Neural cell (in vitro differentiated cells): Measurements from ENCODE around the gene UHRF1. TPM values are rescaled to one million over a fixed set of nuclear protein-coding genes. Genes with fewer than 3 reads are reported as not detected.

ENCODE experiments used
- H2AFZ ChIP-seq: fragments of 200-600, 300-800 bp; sonication (generic), shearing (Covaris generic); 2 replicates; pipeline ENCODE4 v1.6.0; 2014; ENCODE audit warnings: low read depth, mild to moderate bottlenecking, antibody characterized with exemption, low read length, moderate library complexity
- H3F3A ChIP-seq: fragments of 200-600 bp; shearing (Covaris generic); 2 replicates; pipeline ENCODE4 v1.6.1; 2016; ENCODE audit warnings: mild to moderate bottlenecking, moderate library complexity, mixed read lengths, antibody characterized with exemption, low read length; ENCODE audit not compliant: insufficient read depth, poor library complexity, severe bottlenecking
- H3K27ac ChIP-seq: fragments of 200-600, 300-800 bp; sonication (generic), shearing (Covaris generic); 2 replicates; pipeline ENCODE4 v1.5.1; 2014; ENCODE audit warnings: mild to moderate bottlenecking, low read length, moderate library complexity
- H3K27me3 ChIP-seq: fragments of 300-800, 200-600 bp; sonication (generic), shearing (Covaris generic); 2 replicates; pipeline ENCODE4 v1.6.0; 2014; ENCODE audit warnings: mild to moderate bottlenecking, low read depth, low read length, moderate library complexity; ENCODE audit not compliant: insufficient read depth
- H3K36me3 ChIP-seq: fragments of 300-800, 200-600 bp; sonication (generic), shearing (Covaris generic); 2 replicates; pipeline ENCODE4 v1.5.1; 2014; ENCODE audit warnings: mild to moderate bottlenecking, antibody characterized with exemption, low read length, moderate library complexity; ENCODE audit not compliant: insufficient read depth
- H3K4me2 ChIP-seq: fragments of 300-800, 200-600 bp; sonication (generic), shearing (Covaris generic); 2 replicates; pipeline ENCODE4 v1.6.0; 2014; ENCODE audit warnings: mild to moderate bottlenecking, low read length
- H3K4me3 ChIP-seq: fragments of 300-800, 200-600 bp; sonication (generic), shearing (Covaris generic); 2 replicates; pipeline ENCODE4 v1.5.1; 2014; ENCODE audit warnings: mild to moderate bottlenecking, low read length, moderate library complexity
- H3K79me2 ChIP-seq: fragments of 200-600 bp; shearing (Covaris generic); replicated peaks from 2 replicates; pipeline ENCODE4 v1.6.0; 2014; ENCODE audit warnings: mild to moderate bottlenecking, low read length, moderate library complexity; ENCODE audit not compliant: insufficient read depth
- H3K9ac ChIP-seq: fragments of 300-800, 200-600 bp; sonication (generic), shearing (Covaris generic); 2 replicates; pipeline ENCODE4 v1.6.1; 2016; ENCODE audit warnings: mild to moderate bottlenecking, low read length, mixed read lengths
- H3K9me2 ChIP-seq: fragments of 200-600 bp; shearing (Covaris generic); 2 replicates; pipeline ENCODE4 v1.6.1; 2016; ENCODE audit warnings: mild to moderate bottlenecking, low read length, mixed read lengths; ENCODE audit not compliant: insufficient read depth
- H3K9me3 ChIP-seq: fragments of 200-600, 300-800 bp; sonication (generic), shearing (Covaris generic); 2 replicates; pipeline ENCODE4 v1.6.1; 2016; ENCODE audit warnings: mild to moderate bottlenecking, mixed run types, low read length, moderate library complexity, mixed read lengths
- H4K20me1 ChIP-seq: fragments of 200-600 bp; shearing (Covaris generic); 2 replicates; pipeline ENCODE4 v1.6.1; 2016; ENCODE audit warnings: mild to moderate bottlenecking, mixed run types; ENCODE audit not compliant: insufficient read depth
- EP300 ChIP-seq: fragments of 450-650 bp; conservative IDR thresholded peaks from 2 replicates; pipeline ENCODE4 v1.6.1; 2014; ENCODE audit warnings: antibody characterized with exemption, mild to moderate bottlenecking, moderate library complexity; ENCODE audit not compliant: poor library complexity, severe bottlenecking
- EZH2 ChIP-seq: fragments of 200-600, 300-800 bp; shearing (Covaris generic), sonication (generic); IDR thresholded peaks from 2 replicates; pipeline ENCODE4 v1.6.1; 2014; ENCODE audit warnings: antibody characterized with exemption, low read length, borderline replicate concordance, mild to moderate bottlenecking; ENCODE audit not compliant: insufficient read depth, poor library complexity, severe bottlenecking
- MXI1 ChIP-seq: fragments of 450-650 bp; conservative IDR thresholded peaks from 2 replicates; pipeline ENCODE4 v1.6.1; 2014; ENCODE audit warnings: antibody characterized with exemption, mild to moderate bottlenecking; ENCODE audit not compliant: poor library complexity, severe bottlenecking
- POLR2AphosphoS5 ChIP-seq: IDR thresholded peaks from 2 replicates; pipeline ENCODE4 v1.6.1; 2012
- RAD21 ChIP-seq: fragments of 450-650 bp; conservative IDR thresholded peaks from 2 replicates; pipeline ENCODE4 v1.6.1; 2014; ENCODE audit warnings: antibody characterized with exemption, mild to moderate bottlenecking, moderate library complexity
- SMC3 ChIP-seq: fragments of 450-650 bp; conservative IDR thresholded peaks from 2 replicates; pipeline ENCODE4 v1.6.1; 2014; ENCODE audit warnings: antibody characterized with exemption, mild to moderate bottlenecking, moderate library complexity; ENCODE audit not compliant: poor library complexity
- TAF1 ChIP-seq: IDR thresholded peaks from 2 replicates; pipeline ENCODE4 v1.6.1; 2012; ENCODE audit warnings: low read depth
- polyA plus RNA-seq: library from polyadenylated mRNA; depleted of rRNA; stranded (reverse); fragments of >200 nt; gene quantifications from 2 replicates; pipeline ENCODE4 v1.2.3, GENCODE V29; 2014
- TF ChIP-seq, protein P1 (sequence below): fragments of 450-650 bp; IDR thresholded peaks from 2 replicates; pipeline ENCODE4 v1.5.1; 2014; ENCODE audit warnings: antibody characterized with exemption, mild to moderate bottlenecking, moderate library complexity; ENCODE audit not compliant: poor library complexity, severe bottlenecking
- TF ChIP-seq, protein P2 (sequence below): IDR thresholded peaks from 2 replicates; pipeline ENCODE4 v1.6.1; 2012; ENCODE audit warnings: borderline replicate concordance

Gene UHRF1
- polyA plus RNA-seq, 1 donor from 2014 or later, result 3.0 TPM

DNA sequence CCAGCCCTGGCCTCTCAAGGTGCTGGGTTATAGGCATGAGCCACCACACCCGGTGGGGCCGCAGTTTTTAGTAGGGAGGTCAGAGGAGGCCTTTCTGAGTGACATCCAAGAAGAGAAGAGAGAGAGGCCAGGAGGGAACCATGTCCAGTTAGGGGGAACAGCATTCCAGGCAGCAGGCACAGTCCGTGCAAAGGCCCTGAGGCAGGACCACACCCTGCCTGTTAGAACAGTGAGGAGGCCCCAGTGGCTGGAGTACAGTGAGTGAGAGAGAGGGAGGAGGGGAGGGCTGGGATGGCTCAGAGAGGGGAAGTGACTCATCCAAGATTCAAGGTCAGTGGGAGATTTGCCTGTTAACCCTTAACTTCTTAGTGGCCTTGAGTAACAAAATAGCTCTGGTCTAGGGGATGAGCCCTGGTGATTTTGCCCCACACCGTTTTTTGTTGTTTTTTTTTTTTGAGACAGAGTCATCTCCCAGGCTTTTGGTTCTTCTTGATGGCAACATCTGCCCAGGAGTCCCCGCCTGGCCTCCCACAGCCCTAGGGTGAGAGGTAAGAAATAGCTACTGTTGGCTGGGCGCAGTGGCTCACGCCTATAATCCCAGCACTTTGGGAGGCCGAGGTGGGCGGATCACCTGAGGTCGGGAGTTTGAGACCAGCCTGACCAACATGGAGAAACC, 39.1 kb upstream of the UHRF1 start:
- H4K20me1 ChIP-seq, result no peaks in the 10 kb centered on the region
- TF ChIP-seq TAF1 (no peak), MXI1 (no peak), EP300 (no peak), SMC3 (no peak), POLR2AphosphoS5 (no peak), RAD21 (no peak), EZH2 (no peak)
- TF ChIP-seq, protein P1, sequence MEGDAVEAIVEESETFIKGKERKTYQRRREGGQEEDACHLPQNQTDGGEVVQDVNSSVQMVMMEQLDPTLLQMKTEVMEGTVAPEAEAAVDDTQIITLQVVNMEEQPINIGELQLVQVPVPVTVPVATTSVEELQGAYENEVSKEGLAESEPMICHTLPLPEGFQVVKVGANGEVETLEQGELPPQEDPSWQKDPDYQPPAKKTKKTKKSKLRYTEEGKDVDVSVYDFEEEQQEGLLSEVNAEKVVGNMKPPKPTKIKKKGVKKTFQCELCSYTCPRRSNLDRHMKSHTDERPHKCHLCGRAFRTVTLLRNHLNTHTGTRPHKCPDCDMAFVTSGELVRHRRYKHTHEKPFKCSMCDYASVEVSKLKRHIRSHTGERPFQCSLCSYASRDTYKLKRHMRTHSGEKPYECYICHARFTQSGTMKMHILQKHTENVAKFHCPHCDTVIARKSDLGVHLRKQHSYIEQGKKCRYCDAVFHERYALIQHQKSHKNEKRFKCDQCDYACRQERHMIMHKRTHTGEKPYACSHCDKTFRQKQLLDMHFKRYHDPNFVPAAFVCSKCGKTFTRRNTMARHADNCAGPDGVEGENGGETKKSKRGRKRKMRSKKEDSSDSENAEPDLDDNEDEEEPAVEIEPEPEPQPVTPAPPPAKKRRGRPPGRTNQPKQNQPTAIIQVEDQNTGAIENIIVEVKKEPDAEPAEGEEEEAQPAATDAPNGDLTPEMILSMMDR, result no peak
- TF ChIP-seq, protein P2, sequence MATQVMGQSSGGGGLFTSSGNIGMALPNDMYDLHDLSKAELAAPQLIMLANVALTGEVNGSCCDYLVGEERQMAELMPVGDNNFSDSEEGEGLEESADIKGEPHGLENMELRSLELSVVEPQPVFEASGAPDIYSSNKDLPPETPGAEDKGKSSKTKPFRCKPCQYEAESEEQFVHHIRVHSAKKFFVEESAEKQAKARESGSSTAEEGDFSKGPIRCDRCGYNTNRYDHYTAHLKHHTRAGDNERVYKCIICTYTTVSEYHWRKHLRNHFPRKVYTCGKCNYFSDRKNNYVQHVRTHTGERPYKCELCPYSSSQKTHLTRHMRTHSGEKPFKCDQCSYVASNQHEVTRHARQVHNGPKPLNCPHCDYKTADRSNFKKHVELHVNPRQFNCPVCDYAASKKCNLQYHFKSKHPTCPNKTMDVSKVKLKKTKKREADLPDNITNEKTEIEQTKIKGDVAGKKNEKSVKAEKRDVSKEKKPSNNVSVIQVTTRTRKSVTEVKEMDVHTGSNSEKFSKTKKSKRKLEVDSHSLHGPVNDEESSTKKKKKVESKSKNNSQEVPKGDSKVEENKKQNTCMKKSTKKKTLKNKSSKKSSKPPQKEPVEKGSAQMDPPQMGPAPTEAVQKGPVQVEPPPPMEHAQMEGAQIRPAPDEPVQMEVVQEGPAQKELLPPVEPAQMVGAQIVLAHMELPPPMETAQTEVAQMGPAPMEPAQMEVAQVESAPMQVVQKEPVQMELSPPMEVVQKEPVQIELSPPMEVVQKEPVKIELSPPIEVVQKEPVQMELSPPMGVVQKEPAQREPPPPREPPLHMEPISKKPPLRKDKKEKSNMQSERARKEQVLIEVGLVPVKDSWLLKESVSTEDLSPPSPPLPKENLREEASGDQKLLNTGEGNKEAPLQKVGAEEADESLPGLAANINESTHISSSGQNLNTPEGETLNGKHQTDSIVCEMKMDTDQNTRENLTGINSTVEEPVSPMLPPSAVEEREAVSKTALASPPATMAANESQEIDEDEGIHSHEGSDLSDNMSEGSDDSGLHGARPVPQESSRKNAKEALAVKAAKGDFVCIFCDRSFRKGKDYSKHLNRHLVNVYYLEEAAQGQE, result no peak
- no peaks in the 10 kb centered on the region for H3K9me2 ChIP-seq
- H2AFZ ChIP-seq, result no peak overlapping the region
- H3K9ac ChIP-seq, result no peak overlapping the region
- H3K9me3 ChIP-seq, result no peaks in the 10 kb centered on the region
- no peak overlapping the region for H3K4me3 ChIP-seq
- H3K27me3 ChIP-seq, result no peaks in the 10 kb centered on the region
- no peak overlapping the region for H3K27ac ChIP-seq
- no peaks in the 10 kb centered on the region for H3F3A ChIP-seq
- no peaks in the 10 kb centered on the region for H3K79me2 ChIP-seq
- no peaks in the 10 kb centered on the region for H3K36me3 ChIP-seq
- no peak overlapping the region for H3K4me2 ChIP-seq

DNA sequence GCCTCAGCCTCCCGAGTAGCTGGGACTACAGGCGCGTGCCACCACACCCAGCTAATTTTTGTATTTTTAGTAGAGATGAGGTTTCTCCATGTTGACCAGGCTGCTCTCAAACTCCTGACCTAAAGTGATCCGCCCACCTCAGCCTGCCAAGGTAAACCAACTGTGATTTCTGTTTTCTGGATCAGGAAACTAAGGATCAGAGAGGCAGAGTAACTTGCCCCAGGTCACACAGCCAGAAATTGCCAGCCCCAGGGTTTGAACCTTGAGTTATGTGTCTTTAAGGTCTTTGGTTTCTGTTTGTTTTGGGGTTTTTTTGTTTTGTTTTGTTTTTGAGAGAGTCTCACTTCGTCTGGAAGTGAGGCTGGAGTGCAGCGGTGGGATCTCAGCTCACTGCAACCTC, 37.6 kb upstream of the UHRF1 start:
- Histone ChIP-seq H3K9me2 (no peaks in the 10 kb centered on the region), H3K79me2 (no peaks in the 10 kb centered on the region), H3K36me3 (no peaks in the 10 kb centered on the region), H3K9me3 (no peaks in the 10 kb centered on the region), H3K27ac (no peak overlapping the region), H4K20me1 (no peaks in the 10 kb centered on the region), H3K4me3 (no peak overlapping the region), H2AFZ (no peak overlapping the region), H3F3A (no peaks in the 10 kb centered on the region), H3K4me2 (no peak overlapping the region), H3K9ac (no peak overlapping the region), H3K27me3 (no peaks in the 10 kb centered on the region)
- TF ChIP-seq EZH2, result no peak
- TF ChIP-seq MXI1, result no peak
- no peak for TF ChIP-seq TAF1
- TF ChIP-seq RAD21, result no peak
- TF ChIP-seq POLR2AphosphoS5, result no peak
- TF ChIP-seq, protein P1, result no peak
- no peak for TF ChIP-seq EP300
- TF ChIP-seq, protein P2, result no peak
